Mucosa of gallbladder (tissue), 1 donor: ENCODE data around the gene YTHDF1. TPM values are rescaled to one million over a fixed set of nuclear protein-coding genes. Genes with fewer than 3 reads are reported as not detected.

ENCODE experiments used
- DNase-seq: peaks from one replicate; pipeline ENCODE4 v3.0.0-alpha.2; 2020; ENCODE audit warnings: low spot score
- total RNA-seq: library from RNA; stranded (reverse); gene quantifications from one replicate; pipeline ENCODE4 v1.2.1, GENCODE V29; 2021
- donor health status: DM: no; HTN: no; CAD: no.

YTHDF1 gene
- total RNA-seq, 1 donor from 2014 or later = 40.8 TPM

- no peak for DNase-seq
Measured at GRCh38 chr20:63186528-63187316, 29.2 kb downstream of the YTHDF1 start.

GRCh38 chr20:63186084-63186483 lies 29.8 kb downstream of the YTHDF1 start:
- DNase-seq = no peak

GRCh38 chr20:63185215-63185796 lies 30.6 kb downstream of the YTHDF1 start:
- no peak for DNase-seq

GRCh38 chr20:63183422-63184146 lies 32.3 kb downstream of the YTHDF1 start:
- peak; percentile 17 for DNase-seq

GRCh38 chr20:63182946-63183415 lies 33.0 kb downstream of the YTHDF1 start:
- no peak for DNase-seq

- no peak for DNase-seq
Measured at GRCh38 chr20:63182425-63182824, 33.5 kb downstream of the YTHDF1 start.

GRCh38 chr20:63181226-63181625 lies 34.7 kb downstream of the YTHDF1 start:
- DNase-seq = no peak

- no peak for DNase-seq
Measured at GRCh38 chr20:63180569-63181185, 35.3 kb downstream of the YTHDF1 start.

GRCh38 chr20:63179687-63180568 lies 36.0 kb downstream of the YTHDF1 start:
- no peak for DNase-seq

GRCh38 chr20:63178889-63179686 lies 36.8 kb downstream of the YTHDF1 start:
- DNase-seq = peak; percentile 20

- no peak for DNase-seq
Measured at GRCh38 chr20:63178446-63178820, 37.5 kb downstream of the YTHDF1 start.

GRCh38 chr20:63177785-63178445 lies 38.0 kb downstream of the YTHDF1 start:
- no peak for DNase-seq

GRCh38 chr20:63177134-63177784 lies 38.7 kb downstream of the YTHDF1 start:
- DNase-seq = no peak

- no peak for DNase-seq
Measured at GRCh38 chr20:63176427-63177133, 39.4 kb downstream of the YTHDF1 start.

GRCh38 chr20:63176034-63176426 lies 39.9 kb downstream of the YTHDF1 start:
- DNase-seq = no peak

GRCh38 chr20:63175038-63175895 lies 40.7 kb downstream of the YTHDF1 start:
- DNase-seq = no peak

GRCh38 chr20:63174309-63175037 lies 41.5 kb downstream of the YTHDF1 start:
- DNase-seq = no peak
